ENCODE results near the gene MTUS2. TPM values are rescaled to one million over a fixed set of nuclear protein-coding genes. Genes with fewer than 3 reads are reported as not detected.

The MTUS2 gene
- total and polyA plus RNA-seq, 2 of the 8 experiments (the other 6 are each of a cell fraction or from before 2014, with no cell fraction given), result 0.18 to 0.80 TPM

- no peak for TF ChIP-seq E2F6 (IDR thresholded peaks at IDR 0.05)
- no peak for TF ChIP-seq FOSL1 (IDR thresholded peaks at IDR 0.05; ENCODE audit: insufficient read depth, low read depth, low read length)
- TF ChIP-seq CTBP2 (IDR thresholded peaks at IDR 0.05; ENCODE audit: borderline replicate concordance, insufficient read depth, insufficient read length, low read length), result no peak
- TF ChIP-seq SRF (IDR thresholded peaks at IDR 0.05; ENCODE audit: low read depth, low read length), result no peak
These were observed 721.3 kb downstream of the MTUS2 start (continued) for GRCh38 chr13:29541400-29541799.
